Right atrium auricular region (tissue), 2 donors: ENCODE measurements around the gene ARHGAP27. TPM values are rescaled to one million over a fixed set of nuclear protein-coding genes. Genes with fewer than 3 reads are reported as not detected.

ENCODE experiments used
- DNase-seq: peaks from one replicate; pipeline ENCODE4 v3.0.0-alpha.2; 2019; ENCODE audit warnings: low spot score
- H3K27ac ChIP-seq, 2 donors: fragments of 200-600 bp; sonication (generic); 1 replicate in 1 of 2; 2 replicates in 1 of 2; pipeline ENCODE4 v1.5.1; 2016 to 2019
- H3K27me3 ChIP-seq, 2 donors: fragments of 200-600 bp; sonication (generic); one replicate each; pipeline versions ENCODE4 v1.5.1 to v1.6.0; 2017 to 2019
- H3K36me3 ChIP-seq: fragments of 200-600 bp; sonication (generic); one replicate; pipeline ENCODE4 v1.5.1; 2016
- H3K4me1 ChIP-seq, 2 donors: fragments of 200-600 bp; sonication (generic); one replicate each; pipeline versions ENCODE4 v1.5.1 to v1.6.0; 2017 to 2019
- H3K4me3 ChIP-seq, 2 donors: fragments of 200-600 bp; sonication (generic); 1 replicate in 1 of 2; 2 replicates in 1 of 2; pipeline ENCODE4 v1.5.1; 2017 to 2019; ENCODE audit warnings: mild to moderate bottlenecking in 1 of 2, moderate library complexity in 1 of 2
- H3K9me3 ChIP-seq, 2 donors: fragments of 200-600 bp; sonication (generic); one replicate each; pipeline ENCODE4 v1.5.1; 2019
- CTCF ChIP-seq, 2 donors: fragments of 200-600 bp; sonication (generic); IDR thresholded peaks; one replicate each; pipeline ENCODE4 v1.5.1; 2019; ENCODE audit warnings: antibody characterized with exemption in 2 of 2
- total RNA-seq, 2 donors: library from RNA; depleted of rRNA; stranded (reverse); fragments of >200 nt; gene quantifications; one replicate each; pipeline ENCODE4 v1.1.0, GENCODE V29; 2016

The ARHGAP27 gene
- total RNA-seq, 2 donors from 2014 or later = 18.9 to 21.9 TPM

- Histone ChIP-seq H3K27ac (no peak overlapping the region), H3K36me3 (peaks cover 30% of the 10 kb centered on the region), H3K4me1 (peaks cover 0 to 15% of the 10 kb centered on the region in 2 donors), H3K4me3 (no peak overlapping the region), H3K9me3 (no peaks in the 10 kb centered on the region), H3K27me3 (no peaks in the 10 kb centered on the region)
- DNase-seq = no peak
- no peak for TF ChIP-seq CTCF (IDR thresholded peaks at IDR 0.05)
Measured at GRCh38 chr17:45394091-45394490, 38.6 kb downstream of the ARHGAP27 start.

GRCh38 chr17:45393411-45393810 lies 39.3 kb downstream of the ARHGAP27 start:
- H3K36me3 ChIP-seq = peaks cover 30% of the 10 kb centered on the region
- DNase-seq = no peak
- TF ChIP-seq CTCF (IDR thresholded peaks at IDR 0.05) = no peak

GRCh38 chr17:45391918-45392317 lies 40.8 kb downstream of the ARHGAP27 start:
- Histone ChIP-seq H3K9me3 (no peaks in the 10 kb centered on the region), H3K27ac (no peak overlapping the region), H3K4me1 (peaks cover 0 to 15% of the 10 kb centered on the region in 2 donors), H3K36me3 (peaks cover 19% of the 10 kb centered on the region), H3K4me3 (no peak overlapping the region), H3K27me3 (no peaks in the 10 kb centered on the region)
- TF ChIP-seq CTCF (IDR thresholded peaks at IDR 0.05) = no peak
- no peak for DNase-seq

More at GRCh38 chr17:45393411-45393810, 39.3 kb downstream of the ARHGAP27 start:
- Histone ChIP-seq H3K27me3 (no peaks in the 10 kb centered on the region), H3K9me3 (no peaks in the 10 kb centered on the region), H3K4me1 (peaks cover 0 to 15% of the 10 kb centered on the region in 2 donors), H3K27ac (no peak overlapping the region), H3K4me3 (no peak overlapping the region)

GRCh38 chr17:45391291-45391690 lies 41.4 kb downstream of the ARHGAP27 start:
- TF ChIP-seq CTCF (IDR thresholded peaks at IDR 0.05) = no peak

GRCh38 chr17:45389354-45389753 lies 43.3 kb downstream of the ARHGAP27 start:
- Histone ChIP-seq H3K4me3 (no peak overlapping the region), H3K36me3 (peaks cover 5% of the 10 kb centered on the region), H3K4me1 (peaks cover 0 to 14% of the 10 kb centered on the region in 2 donors), H3K27me3 (no peaks in the 10 kb centered on the region), H3K9me3 (no peaks in the 10 kb centered on the region), H3K27ac (no peak overlapping the region)
- no peak for TF ChIP-seq CTCF (IDR thresholded peaks at IDR 0.05)
- no peak for DNase-seq

More at GRCh38 chr17:45391291-45391690, 41.4 kb downstream of the ARHGAP27 start:
- Histone ChIP-seq H3K27ac (no peak overlapping the region), H3K4me3 (no peak overlapping the region), H3K27me3 (no peaks in the 10 kb centered on the region), H3K9me3 (no peaks in the 10 kb centered on the region), H3K4me1 (peaks cover 0 to 15% of the 10 kb centered on the region in 2 donors), H3K36me3 (peaks cover 13% of the 10 kb centered on the region)
- no peak for DNase-seq
